Uterus (tissue), 4 donors: ENCODE measurements around the gene RNF217. TPM values are rescaled to one million over a fixed set of nuclear protein-coding genes. Genes with fewer than 3 reads are reported as not detected.

Experiments used
- DNase-seq, 2 donors: peaks; one replicate each; pipeline ENCODE4 v3.0.0-alpha.2; 2019 to 2020
- H3K27ac ChIP-seq, 2 donors: fragments of 200-600 bp; sonication (generic); 1 replicate in 1 of 2; 2 replicates in 1 of 2; pipeline ENCODE4 v1.5.1; 2016 to 2018
- H3K27me3 ChIP-seq, 2 donors: fragments of 200-600 bp; sonication (generic); one replicate each; pipeline ENCODE4 v1.5.1; 2018 to 2019; ENCODE audit warnings: control low read depth in 1 of 2
- H3K36me3 ChIP-seq, 2 donors: fragments of 200-600 bp; sonication (generic); one replicate each; pipeline ENCODE4 v1.5.1; 2019; ENCODE audit warnings: control low read depth in 1 of 2
- H3K4me1 ChIP-seq, 2 donors: fragments of 200-600 bp; sonication (generic); one replicate each; pipeline ENCODE4 v1.5.1; 2018 to 2019; ENCODE audit warnings: control low read depth in 1 of 2
- H3K4me3 ChIP-seq, 2 donors: fragments of 200-600 bp; sonication (generic); 1 replicate in 1 of 2; 2 replicates in 1 of 2; pipeline ENCODE4 v1.5.1; 2018 to 2019; ENCODE audit warnings: mild to moderate bottlenecking in 1 of 2
- H3K9me3 ChIP-seq, 2 donors: fragments of 200-600 bp; sonication (generic); one replicate each; pipeline ENCODE4 v1.5.1; 2019; ENCODE audit warnings: control low read depth in 1 of 2
- CTCF ChIP-seq, 4 experiments: fragments of 200-600 bp in 2 of 4; fragments of 450-650 bp in 2 of 4; sonication (generic) in 2 of 4; IDR thresholded peaks; one replicate each; pipeline ENCODE4 v1.5.1; 2016 to 2019; ENCODE audit warnings: antibody characterized with exemption in 4 of 4, mild to moderate bottlenecking in 2 of 4, moderate library complexity in 1 of 4
- POLR2A ChIP-seq, 2 donors: fragments of 450-650 bp; IDR thresholded peaks; one replicate each; pipeline ENCODE4 v1.6.1; 2016; ENCODE audit warnings: antibody characterized with exemption in 2 of 2, mild to moderate bottlenecking in 1 of 2, moderate library complexity in 1 of 2
- intact Hi-C: fragments of 100-400 bp; cut with DNase I; formaldehyde crosslinking; loops from one replicate; pipeline ENCODE4 v1.15.1; 2023; ENCODE audit warnings: low total_unique reads
- total RNA-seq, 4 donors: library from RNA; depleted of rRNA in 3 of 4; stranded (reverse); fragments of >200 nt in 3 of 4; gene quantifications; one replicate each; pipeline versions ENCODE4 v1.1.0 to v1.2.4, GENCODE V29; 2014 to 2023
- donor health status: DM: yes; HTN: yes; CAD: no.

RNF217 gene
- total RNA-seq, 4 donors from 2014 or later: 22.9 to 42.0 (median 29.0) TPM

GRCh38 chr6:124956018-124956417 lies 6.2 kb upstream of the RNF217 start:
- Histone ChIP-seq H3K27me3 (no peaks in the 10 kb centered on the region), H3K4me1 (no peaks in the 10 kb centered on the region), H3K27ac (no peak overlapping the region), H3K4me3 (no peak overlapping the region), H3K9me3 (no peaks in the 10 kb centered on the region), H3K36me3 (no peaks in the 10 kb centered on the region)
- intact Hi-C loops: no loop called here
- no peak for DNase-seq
- TF ChIP-seq POLR2A (IDR thresholded peaks at IDR 0.05) (no peak), CTCF (IDR thresholded peaks at IDR 0.05) (no peak)

- Histone ChIP-seq H3K27ac (no peak overlapping the region), H3K9me3 (no peaks in the 10 kb centered on the region), H3K36me3 (no peaks in the 10 kb centered on the region), H3K4me1 (no peaks in the 10 kb centered on the region), H3K27me3 (no peaks in the 10 kb centered on the region), H3K4me3 (no peak overlapping the region)
- intact Hi-C loops: no loop called here
- TF ChIP-seq CTCF (IDR thresholded peaks at IDR 0.05): no peak
- no peak for TF ChIP-seq POLR2A (IDR thresholded peaks at IDR 0.05)
- DNase-seq: no peak
Measured at GRCh38 chr6:124958149-124958548, 4.1 kb upstream of the RNF217 start.

- intact Hi-C loops: no loop called here
- no peak for DNase-seq
- Histone ChIP-seq H3K27me3 (no peaks in the 10 kb centered on the region), H3K27ac (no peak overlapping the region), H3K36me3 (no peaks in the 10 kb centered on the region), H3K9me3 (no peaks in the 10 kb centered on the region), H3K4me3 (no peak overlapping the region), H3K4me1 (no peaks in the 10 kb centered on the region)
- no peak for TF ChIP-seq CTCF (IDR thresholded peaks at IDR 0.05)
- no peak for TF ChIP-seq POLR2A (IDR thresholded peaks at IDR 0.05)
Measured at GRCh38 chr6:124958759-124959354, 3.4 kb upstream of the RNF217 start.

GRCh38 chr6:124960757-124961463 lies 1.3 kb upstream of the RNF217 start:
- Histone ChIP-seq H3K27ac (peak overlapping the region; percentile 96 to 97), H3K9me3 (no peaks in the 10 kb centered on the region), H3K27me3 (no peaks in the 10 kb centered on the region), H3K4me3 (peak overlapping the region; percentile 72 to 75), H3K4me1 (no peaks in the 10 kb centered on the region), H3K36me3 (no peaks in the 10 kb centered on the region)
- TF ChIP-seq POLR2A (IDR thresholded peaks at IDR 0.05): no peak
- no peak for TF ChIP-seq CTCF (IDR thresholded peaks at IDR 0.05)
- no peak for DNase-seq
- intact Hi-C loops: no loop called here

- no peaks in the 10 kb centered on the region for H3K36me3 ChIP-seq
- TF ChIP-seq CTCF (IDR thresholded peaks at IDR 0.05) (no peak), POLR2A (IDR thresholded peaks at IDR 0.05) (no peak)
- H3K27ac ChIP-seq: peak overlapping the region; percentile 96 to 97
- intact Hi-C loops: no loop called here
- H3K4me3 ChIP-seq: peak overlapping the region; percentile 72 to 75
- no peak for DNase-seq
- H3K9me3 ChIP-seq: no peaks in the 10 kb centered on the region
- H3K27me3 ChIP-seq: no peaks in the 10 kb centered on the region
- H3K4me1 ChIP-seq: no peaks in the 10 kb centered on the region
Measured at GRCh38 chr6:124961464-124961776, 817 bp upstream of the RNF217 start.
